Panc1 (cell line): ENCODE measurements around the gene BOD1. TPM values are rescaled to one million over a fixed set of nuclear protein-coding genes. Genes with fewer than 3 reads are reported as not detected.

ENCODE experiments used
- ATAC-seq: fragments of 200-7000 bp; cut with Tn5 transposase; 2 replicates; pipeline ENCODE4 v1.9.1; 2020; ENCODE audit warnings: mild to moderate bottlenecking, moderate library complexity
- Bru-seq: library from RNA; stranded (reverse); fragments of 400-500 nt; gene quantifications from one replicate; lab custom pipeline; 2021; lab: Mats Ljungman, UMichigan
- BruChase-seq, 2 experiments: library from RNA; stranded (reverse); fragments of 400-500 nt; gene quantifications; one replicate each; lab custom pipeline; 2021; lab: Mats Ljungman, UMichigan
- BruUV-seq: library from RNA; stranded (reverse); fragments of 400-500 nt; replicated peaks from 2 replicates; lab custom pipeline; 2021; lab: Mats Ljungman, UMichigan
- CTCF ChIA-PET: fragments of 300-600 bp; sonication (Branson Sonifier 250); formaldehyde crosslinking; loops from one replicate; lab custom pipeline; 2022; ENCODE audit warnings: antibody characterized with exemption; lab: Charles Lee
- POLR2A ChIA-PET: fragments of 300-600 bp; sonication (Branson Sonifier 250); formaldehyde crosslinking; loops from one replicate; lab custom pipeline; 2022; ENCODE audit warnings: antibody characterized with exemption; lab: Charles Lee
- DNase-seq: peaks from one replicate; pipeline ENCODE4 v3.0.0-alpha.2; 2010; ENCODE audit warnings: low read depth, low spot score
- H3K27ac ChIP-seq: 2 replicates; pipeline ENCODE4 v1.5.1; 2011; ENCODE audit warnings: mild to moderate bottlenecking, low read length, inconsistent platforms
- H3K27me3 ChIP-seq: fragments of 200-500 bp; sonication (Bioruptor generic); 2 replicates; pipeline ENCODE4 v1.6.0; 2014; ENCODE audit warnings: low read length, inconsistent platforms; ENCODE audit not compliant: control insufficient read depth, insufficient read depth
- H3K36me3 ChIP-seq: fragments of 200-500 bp; sonication (Bioruptor generic); 2 replicates; pipeline ENCODE4 v1.5.1; 2014; ENCODE audit warnings: inconsistent platforms, mild to moderate bottlenecking, low read length, moderate library complexity; ENCODE audit not compliant: control insufficient read depth, insufficient read depth
- H3K4me1 ChIP-seq: 2 replicates; pipeline ENCODE4 v1.5.1; 2011; ENCODE audit warnings: inconsistent platforms, mild to moderate bottlenecking, low read length, moderate library complexity; ENCODE audit not compliant: control insufficient read depth, insufficient read depth
- H3K4me3 ChIP-seq, 2 experiments: 2 replicates each; pipeline ENCODE4 v1.5.1; 2011 to 2012; ENCODE audit warnings: low read depth in 2 of 2, low read length in 2 of 2, mild to moderate bottlenecking in 2 of 2, inconsistent platforms in 1 of 2, moderate library complexity in 1 of 2
- H3K9me3 ChIP-seq: fragments of 200-500 bp; sonication (Bioruptor generic); 2 replicates; pipeline ENCODE4 v1.5.1; 2014; ENCODE audit warnings: low read depth, mild to moderate bottlenecking, inconsistent platforms, low read length, moderate library complexity; ENCODE audit not compliant: control insufficient read depth, insufficient read depth
- CTCF ChIP-seq: fragments of 450-650 bp; IDR thresholded peaks from 2 replicates; pipeline ENCODE4 v1.5.1; 2017; ENCODE audit warnings: mild to moderate bottlenecking
- POLR2AphosphoS5 ChIP-seq: IDR thresholded peaks from 2 replicates; pipeline ENCODE4 v1.6.1; 2012; ENCODE audit warnings: mild to moderate bottlenecking, low read depth, low read length, moderate library complexity
- REST ChIP-seq, 2 experiments: IDR thresholded peaks; 2 replicates each; pipeline ENCODE4 v1.6.1; 2011 to 2012; ENCODE audit warnings: low read depth in 2 of 2, control low read depth in 1 of 2, low read length in 1 of 2, mild to moderate bottlenecking in 1 of 2, moderate library complexity in 1 of 2; ENCODE audit not compliant: insufficient read depth in 1 of 2
- SIN3A ChIP-seq: IDR thresholded peaks from 2 replicates; pipeline ENCODE4 v1.6.1; 2012; ENCODE audit warnings: low read depth, mild to moderate bottlenecking, low read length, moderate library complexity, borderline replicate concordance; ENCODE audit not compliant: insufficient read depth
- TCF7L2 ChIP-seq: IDR thresholded peaks from 2 replicates; pipeline ENCODE4 v1.6.1; 2011; ENCODE audit warnings: mild to moderate bottlenecking, low read depth, low read length, inconsistent platforms
- in situ Hi-C: cut with HindIII; loops from 2 replicates; pipeline ENCODE4 v1.10.0; 2016; ENCODE audit warnings: low sequenced_read_pairs, low pct_unique_long_range_greater_than_20kb
- intact Hi-C: fragments of 100-400 bp; cut with micrococcal nuclease; formaldehyde crosslinking; loops from one replicate; pipeline ENCODE4 v1.10.0; 2022; ENCODE audit not compliant: unreplicated experiment
- long read RNA-seq: library from polyadenylated mRNA; unstranded; transcript quantifications from one replicate; pipeline ENCODE4 v2.0.0, GENCODE V29; 2021; ENCODE audit not compliant: unreplicated experiment
- polyA plus RNA-seq: library from polyadenylated mRNA; unstranded; fragments of >200 nt; gene quantifications from one replicate; pipeline ENCODE4 v1.2.1, GENCODE V29; 2012; ENCODE audit warnings: missing spikeins; ENCODE audit not compliant: insufficient read length
- total RNA-seq: library from RNA; stranded (reverse); gene quantifications from one replicate; pipeline ENCODE4 v1.2.1, GENCODE V29; 2021; ENCODE audit not compliant: unreplicated experiment

Gene BOD1
- total RNA-seq = 86.1 TPM
- 69.9 TPM for polyA plus RNA-seq
- percentile 94 among the genes with signal in this experiment for Bru-seq, nascent RNA
- BruChase-seq, experiment 1, labeled RNA remaining after a 2-hour chase = percentile 88 among the genes with signal in this experiment
- BruChase-seq, experiment 2, labeled RNA remaining after a 6-hour chase = percentile 92 among the genes with signal in this experiment
- long read RNA-seq, transcript BOD1-202 (4 exons, 1,562 nt) = major isoform, 52 of 79 reads
- long read RNA-seq, transcript BOD1-207 (2 exons, 736 nt) = minor isoform, 10 of 79 reads
- long read RNA-seq, partial matches to known transcripts = 1 of 79 reads
- long read RNA-seq, other reads (novel, unspliced or antisense) = 12 of 79 reads

- H3K27ac ChIP-seq = peak within 1 kb of the TSS; percentile 95
- intact Hi-C loops (no loop called here), in situ Hi-C loops (no loop called here)
- ChIA-PET POLR2A (interaction anchor here (0.6 kb wide), 1 partner anchor 19 kb away, joined by 6 read pairs; no protein-coding TSS in a partner anchor), CTCF (interaction anchor here (0.7 to 1.5 kb wide), 3 partner anchors 100 to 355 kb away, joined by 5 to 13 read pairs (median 6); no protein-coding TSS in a partner anchor)
- ATAC-seq (peak; percentile 98), DNase-seq (peak; percentile 96)
- no TSS peak for BruUV-seq
- no peak for TF ChIP-seq POLR2AphosphoS5
- TF ChIP-seq SIN3A = 0 out of 2 replicates have a peak, but pooled peaks have one; percentile 7
- H3K4me3 ChIP-seq = peak within 1 kb of the TSS; percentile 66 to 93
- no peaks in the 10 kb centered on the region for H3K9me3 ChIP-seq
- no peaks in the 10 kb centered on the region for H3K27me3 ChIP-seq
- peaks cover 27% of the 10 kb centered on the region for H3K4me1 ChIP-seq
- peaks cover 6% of the 10 kb centered on the region for H3K36me3 ChIP-seq
Measured at GRCh38 chr5:173616577-173617118, at the start of gene BOD1. BOD1 (minus strand) TSS chr5:173616650; CDS start chr5:173616436, 214 bp downstream.

GRCh38 chr5:173665326-173665725 lies 48.9 kb upstream of the BOD1 start:
- intact Hi-C loops = no loop called here
- Histone ChIP-seq H3K4me3 (no peak overlapping the region), H3K36me3 (no peaks in the 10 kb centered on the region), H3K9me3 (no peaks in the 10 kb centered on the region), H3K27ac (no peak overlapping the region), H3K4me1 (no peaks in the 10 kb centered on the region), H3K27me3 (peaks cover 2% of the 10 kb centered on the region; the same call in 1 of the 2 replicates)
- no TSS peak for BruUV-seq
- in situ Hi-C loops = no loop called here
- DNase-seq (no peak), ATAC-seq (no peak)
- TF ChIP-seq REST (IDR thresholded peaks at IDR 0.05; ENCODE audit: insufficient read depth in 1 of 2, low read depth in 2 of 2, low read length in 1 of 2) = no peak
- ChIA-PET CTCF (interaction anchor here (0.6 kb wide), 1 partner anchor 308 kb away, joined by 4 read pairs; no protein-coding TSS in a partner anchor), POLR2A (no interaction called here)

- H3K4me3 ChIP-seq = no peak overlapping the region
- no peak for DNase-seq
- in situ Hi-C loops = no loop called here
- intact Hi-C loops = no loop called here
- no TSS peak for BruUV-seq
- H3K4me1 ChIP-seq = no peaks in the 10 kb centered on the region
- no peaks in the 10 kb centered on the region for H3K27me3 ChIP-seq
- no peaks in the 10 kb centered on the region for H3K9me3 ChIP-seq
- CTCF ChIA-PET = no interaction called here
- TF ChIP-seq CTCF (no peak), POLR2AphosphoS5 (no peak), SIN3A (no peak), REST (IDR thresholded peaks at IDR 0.05; ENCODE audit: insufficient read depth in 1 of 2, low read depth in 2 of 2, low read length in 1 of 2) (no peak), TCF7L2 (no peak)
- H3K36me3 ChIP-seq = no peaks in the 10 kb centered on the region
- H3K27ac ChIP-seq = no peak overlapping the region
- no peak for ATAC-seq
- POLR2A ChIA-PET = no interaction called here
Measured at GRCh38 chr5:173664154-173664526, 47.7 kb upstream of the BOD1 start.
